H1 (cell line): Measurements from ENCODE around the gene SEC24A. TPM values are rescaled to one million over a fixed set of nuclear protein-coding genes. Genes with fewer than 3 reads are reported as not detected.
A peak's percentile ranks its signal among the peaks of the same experiment; 100 is the strongest.

ENCODE experiments used
- CBX5 ChIP-seq: fragments of 300-800, 300-1000 bp; sonication (generic); IDR thresholded peaks from 2 replicates; pipeline ENCODE4 v1.7.1; 2016; ENCODE audit warnings: antibody characterized with exemption, low read length, low read depth
- CBX8 ChIP-seq: fragments of 300-800, 300-1000 bp; sonication (generic); IDR thresholded peaks from 2 replicates; pipeline ENCODE4 v1.7.1; 2016; ENCODE audit warnings: low read depth, low read length, borderline replicate concordance
- CHD1 ChIP-seq: IDR thresholded peaks from 2 replicates; pipeline ENCODE4 v1.6.1; 2012; ENCODE audit warnings: low read depth, low read length, improper control_type of control experiment
- GABPA ChIP-seq: IDR thresholded peaks from 2 replicates; pipeline ENCODE4 v1.6.1; 2011; ENCODE audit warnings: mild to moderate bottlenecking, low read length, moderate library complexity, borderline replicate concordance; ENCODE audit not compliant: insufficient read depth
- HDAC6 ChIP-seq: IDR thresholded peaks from one replicate; pipeline ENCODE4 v1.7.1; 2012; ENCODE audit warnings: low read depth, mild to moderate bottlenecking, inconsistent platforms, low read length, moderate library complexity
- JUN ChIP-seq: IDR thresholded peaks from 2 replicates; pipeline ENCODE4 v1.6.1; 2011; ENCODE audit warnings: low read depth, mild to moderate bottlenecking, improper control_type of control experiment, low read length
- KDM1A ChIP-seq: fragments of 200-600, 300-600 bp; sonication (generic); IDR thresholded peaks from 2 replicates; pipeline ENCODE4 v1.7.1; 2016; ENCODE audit warnings: mild to moderate bottlenecking, low read length, borderline replicate concordance
- KDM5A ChIP-seq: fragments of 200-600 bp; IDR thresholded peaks from 2 replicates; pipeline ENCODE4 v1.7.1; 2012; ENCODE audit warnings: mild to moderate bottlenecking, low read length, inconsistent platforms, mixed read lengths
- MAFK ChIP-seq: IDR thresholded peaks from 2 replicates; pipeline ENCODE4 v1.6.1; 2012; ENCODE audit warnings: low read depth, mild to moderate bottlenecking, improper control_type of control experiment, low read length
- POLR2A ChIP-seq, 2 experiments: IDR thresholded peaks; 1 replicate in 1 of 2; 2 replicates in 1 of 2; pipeline ENCODE4 v1.6.1; 2011; ENCODE audit warnings: low read depth in 2 of 2, low read length in 2 of 2, mild to moderate bottlenecking in 2 of 2; ENCODE audit errors: control extremely low read depth in 1 of 2
- RAD21 ChIP-seq, 2 experiments: IDR thresholded peaks in 1 of 2; conservative IDR thresholded peaks in 1 of 2; 2 replicates each; pipeline ENCODE4 v1.6.1; 2011; ENCODE audit warnings: low read depth in 2 of 2, low read length in 2 of 2, improper control_type of control experiment in 1 of 2, inconsistent platforms in 1 of 2, mild to moderate bottlenecking in 1 of 2, moderate library complexity in 1 of 2
- RBBP5 ChIP-seq: IDR thresholded peaks from 2 replicates; pipeline ENCODE4 v1.7.1; 2012; ENCODE audit warnings: low read depth, mild to moderate bottlenecking, inconsistent platforms, low read length, moderate library complexity, borderline replicate concordance
- RFX5 ChIP-seq: IDR thresholded peaks from 2 replicates; pipeline ENCODE4 v1.6.1; 2011; ENCODE audit warnings: low read depth, low read length, improper control_type of control experiment, borderline replicate concordance
- RXRA ChIP-seq: IDR thresholded peaks from 2 replicates; pipeline ENCODE4 v1.6.1; 2011; ENCODE audit warnings: low read depth, mild to moderate bottlenecking, low read length, moderate library complexity; ENCODE audit not compliant: insufficient read depth
- SAP30 ChIP-seq: fragments of 300-600 bp; sonication (generic); IDR thresholded peaks from 2 replicates; pipeline ENCODE4 v1.7.1; 2012; ENCODE audit warnings: low read length, moderate library complexity, mild to moderate bottlenecking, inconsistent platforms; ENCODE audit not compliant: insufficient read depth, insufficient replicate concordance
- SP2 ChIP-seq: IDR thresholded peaks from 2 replicates; pipeline ENCODE4 v1.6.1; 2012; ENCODE audit warnings: mild to moderate bottlenecking, low read length, inconsistent platforms
- SRF ChIP-seq: IDR thresholded peaks from 2 replicates; pipeline ENCODE4 v1.6.1; 2011; ENCODE audit warnings: mild to moderate bottlenecking, low read depth, low read length, moderate library complexity
- SUZ12 ChIP-seq: fragments of 200-600 bp; sonication (generic); IDR thresholded peaks from 2 replicates; pipeline ENCODE4 v1.6.1; 2012; ENCODE audit warnings: mild to moderate bottlenecking, inconsistent platforms, low read length, moderate library complexity, mixed read lengths
- TAF1 ChIP-seq: IDR thresholded peaks from 2 replicates; pipeline ENCODE4 v1.6.1; 2011; ENCODE audit warnings: mild to moderate bottlenecking, low read depth, low read length
- TAF7 ChIP-seq: optimal IDR thresholded peaks from 2 replicates; pipeline ENCODE3; 2011; ENCODE audit warnings: low read depth, mild to moderate bottlenecking, inconsistent platforms, low read length, moderate library complexity, borderline replicate concordance
- TBP ChIP-seq: IDR thresholded peaks from 2 replicates; pipeline ENCODE4 v1.6.1; 2011; ENCODE audit warnings: low read depth, low read length, improper control_type of control experiment
- TCF12 ChIP-seq: IDR thresholded peaks from 2 replicates; pipeline ENCODE4 v1.6.1; 2011; ENCODE audit warnings: low read depth, mild to moderate bottlenecking, low read length
- ZNF274 ChIP-seq: IDR thresholded peaks from 2 replicates; pipeline ENCODE4 v1.7.0; 2012; ENCODE audit warnings: low read length, borderline replicate concordance; ENCODE audit errors: extremely low read depth
- polyA plus RNA-seq, 7 experiments: library from polyadenylated mRNA; depleted of rRNA in 3 of 7; stranded (reverse) in 5 of 7; unstranded in 2 of 7; fragments of >200 nt in 5 of 7; fragments of 200-250 nt in 2 of 7; gene quantifications; 1 replicate in 5 of 7; 2 replicates in 1 of 7; 4 replicates in 1 of 7; pipeline versions ENCODE4 v1.2.1 to v1.2.3, GENCODE V29; 2011 to 2013; ENCODE audit warnings: missing spikeins in 2 of 7, mixed read lengths in 2 of 7
- total RNA-seq: library from RNA; stranded (reverse); fragmentation: NEBNext Ultra II Directional; extraction: Animal tissue kit (Norgen Biotek cat#: 25700); gene quantifications from 2 replicates; pipeline ENCODE4 v1.2.1, GENCODE V29; 2021

Gene SEC24A
- total and polyA plus RNA-seq, 2 of the 8 experiments (the other 6 are each of a cell fraction or from before 2014, with no cell fraction given), result 18.8 to 33.7 TPM

- TF ChIP-seq TAF1 (peak; percentile 79), RFX5 (no peak), SP2 (no peak), RBBP5 (peak; percentile 65), CBX8 (no peak), SUZ12 (no peak), POLR2A (IDR thresholded peaks at IDR 0.05; ENCODE audit: control extremely low read depth in 1 of 2, low read depth in 2 of 2, low read length in 2 of 2) (peak; percentile 65 to 84), ZNF274 (no peak), MAFK (no peak), RAD21 (IDR thresholded peaks at IDR 0.05 in 1 of 2, conservative IDR thresholded peaks at IDR 0.05 in 1 of 2; ENCODE audit: low read depth in 2 of 2, low read length in 2 of 2) (peak; percentile 36 to 57; a peak in 3 of 4 replicates), KDM1A (no peak), TAF7 (peak; percentile 10), CHD1 (no peak), HDAC6 (no peak), GABPA (no peak), TCF12 (no peak), SAP30 (no peak), JUN (no peak), RXRA (no peak), KDM5A (no peak), TBP (peak; percentile 75; the same call in 1 of the 2 replicates), CBX5 (no peak), SRF (no peak)
Observed at GRCh38 chr5:134738133-134738962, 89.8 kb downstream of the SEC24A start, which contains the start of gene CAMLG (continued).
